Mesendoderm (in vitro differentiated cells): ENCODE data around the gene SCNN1G.

Experiments used
- DNase-seq: peaks from one replicate; pipeline ENCODE4 v3.0.0; 2013
- H2AK5ac ChIP-seq: 2 replicates; pipeline ENCODE4 v1.6.1; 2013; ENCODE audit warnings: low read length, inconsistent platforms
- H2BK120ac ChIP-seq: 2 replicates; pipeline ENCODE4 v1.6.1; 2013; ENCODE audit warnings: low read depth, mild to moderate bottlenecking, low read length, moderate library complexity, mixed read lengths
- H2BK15ac ChIP-seq: replicated peaks from 2 replicates; pipeline ENCODE4 v1.6.1; 2013; ENCODE audit warnings: low read depth, mild to moderate bottlenecking, moderate library complexity
- H2BK5ac ChIP-seq: 2 replicates; pipeline ENCODE4 v1.6.1; 2013; ENCODE audit warnings: low read length, inconsistent platforms
- H3K18ac ChIP-seq: 2 replicates; pipeline ENCODE4 v1.6.1; 2013; ENCODE audit warnings: mild to moderate bottlenecking, low read length, mixed read lengths
- H3K23ac ChIP-seq: one replicate; pipeline ENCODE4 v1.6.1; 2013; ENCODE audit warnings: low read length
- H3K27ac ChIP-seq: 2 replicates; pipeline ENCODE4 v1.5.1; 2013; ENCODE audit warnings: low read depth, mild to moderate bottlenecking, inconsistent platforms, low read length, moderate library complexity
- H3K27me3 ChIP-seq: 2 replicates; pipeline ENCODE4 v1.6.1; 2013; ENCODE audit warnings: low read length, control low read depth, mild to moderate bottlenecking, inconsistent platforms; ENCODE audit not compliant: insufficient read depth, poor library complexity
- H3K36me3 ChIP-seq: 2 replicates; pipeline ENCODE4 v1.6.1; 2013; ENCODE audit warnings: low read length, inconsistent platforms; ENCODE audit not compliant: control insufficient read depth, insufficient read depth
- H3K4ac ChIP-seq: one replicate; pipeline ENCODE4 v1.6.1; 2013; ENCODE audit warnings: low read depth, mild to moderate bottlenecking, low read length, moderate library complexity
- H3K4me1 ChIP-seq: 2 replicates; pipeline ENCODE4 v1.6.1; 2013; ENCODE audit warnings: low read depth, low read length, inconsistent platforms; ENCODE audit not compliant: control insufficient read depth
- H3K4me2 ChIP-seq: 2 replicates; pipeline ENCODE4 v1.6.1; 2013; ENCODE audit warnings: low read length
- H3K4me3 ChIP-seq: 2 replicates; pipeline ENCODE4 v1.5.1; 2013; ENCODE audit warnings: mild to moderate bottlenecking, low read length
- H3K56ac ChIP-seq: one replicate; pipeline ENCODE4 v1.6.1; 2013; ENCODE audit warnings: low read length
- H3K79me1 ChIP-seq: 2 replicates; pipeline ENCODE4 v1.6.1; 2013; ENCODE audit warnings: low read length, inconsistent platforms
- H3K79me2 ChIP-seq: 2 replicates; pipeline ENCODE4 v1.6.1; 2013; ENCODE audit warnings: mild to moderate bottlenecking, low read length; ENCODE audit not compliant: control insufficient read depth, insufficient read depth
- H3K9ac ChIP-seq: 2 replicates; pipeline ENCODE4 v1.6.1; 2013; ENCODE audit warnings: low read length, inconsistent platforms
- H4K5ac ChIP-seq: one replicate; pipeline ENCODE4 v1.6.1; 2013; ENCODE audit warnings: low read length
- H4K8ac ChIP-seq: one replicate; pipeline ENCODE4 v1.6.1; 2013; ENCODE audit warnings: low read depth, mild to moderate bottlenecking, control low read depth, low read length, moderate library complexity
- WGBS: extraction: QIAGEN DNeasy Blood & Tissue Kit; methylation state at CpG from one replicate; pipeline ENCODE4 v1.1.7; 2013; ENCODE audit warnings: low lambda C conversion rate, missing lambda C conversion rate; ENCODE audit not compliant: insufficient coverage; ENCODE audit errors: extremely low coverage; 5-methylcytosine and 5-hydroxymethylcytosine counted together

Gene SCNN1G

GRCh38 chr16:23148513-23149266 lies 33.9 kb upstream of the SCNN1G start:
- Histone ChIP-seq H3K4me1 (peaks cover 9% of the 10 kb centered on the region), H4K5ac (no peak overlapping the region), H3K18ac (peak overlapping the region; percentile 69), H3K4me3 (peak overlapping the region; percentile 72), H2BK120ac (no peak overlapping the region), H3K56ac (peak overlapping the region; percentile 91), H3K9ac (peak overlapping the region; percentile 85), H2BK5ac (no peak overlapping the region), H3K4me2 (peak overlapping the region; percentile 61), H3K23ac (peak overlapping the region; percentile 99), H3K27ac (peak overlapping the region; percentile 24), H3K79me1 (peaks cover 5% of the 10 kb centered on the region), H3K36me3 (no peaks in the 10 kb centered on the region), H3K79me2 (peaks cover 23% of the 10 kb centered on the region), H4K8ac (no peak overlapping the region), H3K4ac (no peak overlapping the region), H3K27me3 (no peaks in the 10 kb centered on the region), H2BK15ac (no peak overlapping the region), H2AK5ac (no peak overlapping the region)
- no CpG with 5 or more reads among the region's 103 CpGs for WGBS
- no peak for DNase-seq

DNA sequence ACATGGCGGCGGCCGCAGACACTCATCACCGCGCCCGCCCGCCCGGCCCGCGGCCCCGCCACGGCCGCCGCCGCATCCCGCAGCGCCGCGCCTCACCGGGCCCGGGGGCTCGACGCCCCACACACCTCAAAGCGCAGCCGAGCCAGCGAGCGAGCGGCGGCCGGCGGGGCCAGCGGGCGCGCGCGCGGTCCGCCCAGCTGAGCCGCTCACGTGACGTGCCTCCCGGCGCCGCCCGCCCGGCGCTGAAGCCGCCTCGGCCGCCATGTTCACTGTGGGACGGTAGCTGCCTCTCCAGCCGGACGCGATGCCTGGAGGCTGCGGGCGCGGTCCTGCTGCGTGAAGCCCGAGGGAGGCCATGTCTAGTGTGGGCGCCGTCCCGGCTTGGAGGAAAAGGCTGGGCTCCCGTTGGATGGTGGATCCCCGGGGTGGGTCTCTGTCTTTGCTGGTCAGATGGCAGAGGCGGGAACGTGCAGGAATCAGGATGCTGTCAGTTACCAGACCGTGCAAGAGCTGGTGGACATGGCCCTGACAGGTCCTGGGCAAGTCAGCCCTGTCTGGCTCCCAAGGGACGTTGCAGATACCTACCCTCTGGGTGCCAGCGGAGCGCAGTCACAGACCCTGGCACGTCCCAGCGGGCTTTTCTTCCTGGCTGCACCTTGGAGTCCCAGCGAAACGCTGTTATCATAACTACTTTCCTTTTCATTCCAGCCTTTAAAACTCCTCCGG lies 33.1 kb upstream of the SCNN1G start, which contains the start of gene USP31:
TSS of gene USP31 (minus strand) at position 186 of the 726 bp plus-strand sequence. CDS start at position 4, 182 bp downstream.
- Histone ChIP-seq H3K56ac (peak within 1 kb of the TSS; percentile 91), H3K4me1 (peaks cover 9% of the 10 kb centered on the region), H2BK15ac (no peak within 1 kb of the TSS), H2BK5ac (no peak within 1 kb of the TSS), H4K8ac (no peak within 1 kb of the TSS), H3K9ac (peak within 1 kb of the TSS; percentile 85), H3K79me1 (peaks cover 5% of the 10 kb centered on the region), H3K4ac (no peak within 1 kb of the TSS), H3K27me3 (no peaks in the 10 kb centered on the region), H3K36me3 (no peaks in the 10 kb centered on the region), H3K4me3 (peak within 1 kb of the TSS; percentile 72), H3K4me2 (peak within 1 kb of the TSS; percentile 61), H3K79me2 (peaks cover 21% of the 10 kb centered on the region), H3K27ac (peak within 1 kb of the TSS; percentile 24), H3K18ac (peak within 1 kb of the TSS; percentile 69), H4K5ac (no peak within 1 kb of the TSS), H3K23ac (peak within 1 kb of the TSS; percentile 99), H2BK120ac (no peak within 1 kb of the TSS), H2AK5ac (no peak within 1 kb of the TSS)
- DNase-seq, result peak; percentile 97
- WGBS, result no CpG with 5 or more reads among the region's 75 CpGs

DNA sequence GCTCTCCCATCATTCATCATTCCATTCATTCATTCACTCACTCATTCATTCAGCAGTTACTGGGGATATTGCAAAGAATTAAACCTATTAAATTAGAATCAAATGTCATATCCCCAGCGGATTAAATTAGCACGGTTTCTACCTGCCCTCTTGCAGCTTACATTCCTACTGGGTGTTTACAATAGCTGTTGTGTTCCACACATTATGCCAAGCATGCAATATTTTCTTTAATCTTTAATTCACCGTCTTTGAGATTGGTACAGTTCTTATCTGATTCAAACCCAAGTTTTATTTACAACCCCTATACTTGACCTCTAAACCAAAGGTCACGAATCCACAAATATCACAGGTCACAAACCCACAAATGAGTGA lies 32.6 kb upstream of the SCNN1G start:
- Histone ChIP-seq H2BK15ac (no peak overlapping the region), H3K27ac (no peak overlapping the region), H3K79me2 (peaks cover 18% of the 10 kb centered on the region), H3K4me1 (peaks cover 8% of the 10 kb centered on the region), H3K4ac (no peak overlapping the region), H3K79me1 (peaks cover 5% of the 10 kb centered on the region), H3K56ac (no peak overlapping the region), H4K8ac (no peak overlapping the region), H2BK5ac (no peak overlapping the region), H3K4me2 (peak overlapping the region; percentile 56), H2BK120ac (no peak overlapping the region), H3K27me3 (no peaks in the 10 kb centered on the region), H3K23ac (no peak overlapping the region), H2AK5ac (no peak overlapping the region), H3K4me3 (no peak overlapping the region), H3K36me3 (no peaks in the 10 kb centered on the region), H3K9ac (no peak overlapping the region), H3K18ac (no peak overlapping the region), H4K5ac (no peak overlapping the region)
- no peak for DNase-seq
- WGBS, result no CpG with 5 or more reads among the region's 4 CpGs

- Histone ChIP-seq H3K36me3 (no peaks in the 10 kb centered on the region), H3K79me1 (peaks cover 2% of the 10 kb centered on the region), H4K8ac (no peak overlapping the region), H3K4me3 (no peak overlapping the region), H3K9ac (no peak overlapping the region), H2AK5ac (no peak overlapping the region), H2BK5ac (no peak overlapping the region), H3K4me2 (no peak overlapping the region), H3K23ac (no peak overlapping the region), H3K4me1 (no peaks in the 10 kb centered on the region), H3K79me2 (peaks cover 5% of the 10 kb centered on the region), H2BK120ac (no peak overlapping the region), H3K27ac (no peak overlapping the region), H3K56ac (no peak overlapping the region), H3K18ac (no peak overlapping the region), H3K4ac (no peak overlapping the region), H2BK15ac (no peak overlapping the region), H4K5ac (no peak overlapping the region), H3K27me3 (no peaks in the 10 kb centered on the region)
- WGBS, result no CpG with 5 or more reads among the region's 12 CpGs
- DNase-seq, result no peak
Measured at GRCh38 chr16:23152386-23153178, 30.0 kb upstream of the SCNN1G start.

- Histone ChIP-seq H3K27ac (no peak overlapping the region), H2AK5ac (no peak overlapping the region), H2BK120ac (no peak overlapping the region), H3K36me3 (no peaks in the 10 kb centered on the region), H3K27me3 (no peaks in the 10 kb centered on the region), H3K79me1 (no peaks in the 10 kb centered on the region), H2BK5ac (no peak overlapping the region), H3K4ac (no peak overlapping the region), H3K23ac (no peak overlapping the region), H4K5ac (no peak overlapping the region), H2BK15ac (no peak overlapping the region), H4K8ac (no peak overlapping the region), H3K4me1 (no peaks in the 10 kb centered on the region), H3K4me2 (no peak overlapping the region), H3K18ac (no peak overlapping the region), H3K4me3 (no peak overlapping the region), H3K9ac (no peak overlapping the region), H3K79me2 (no peaks in the 10 kb centered on the region), H3K56ac (no peak overlapping the region)
- no peak for DNase-seq
- WGBS, result no CpG with 5 or more reads among the region's 7 CpGs
Measured at GRCh38 chr16:23155445-23156049, 27.0 kb upstream of the SCNN1G start.
